ENCODE results near the gene ATXN1.

ATXN1 gene

DNA sequence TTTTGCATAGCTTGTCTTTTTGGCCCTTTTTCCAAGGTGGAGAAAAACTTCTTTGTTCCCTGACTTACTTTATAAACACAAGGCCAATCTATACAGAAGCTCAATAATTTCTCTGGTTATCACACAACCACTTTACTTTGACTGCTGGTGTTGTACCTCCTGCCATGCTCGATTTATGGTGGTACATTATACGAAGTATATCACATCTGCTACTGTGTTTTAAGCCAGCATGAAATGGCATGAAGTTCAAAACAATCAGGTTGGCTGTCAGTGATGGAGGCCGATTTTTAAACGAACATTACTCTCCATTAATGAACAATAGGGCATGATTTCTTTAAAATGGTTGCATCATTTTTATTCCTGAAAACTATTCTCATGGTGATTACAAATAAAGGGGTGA is 21.0 kb upstream of the ATXN1 start:
- DNase-seq, result no peak

DNA sequence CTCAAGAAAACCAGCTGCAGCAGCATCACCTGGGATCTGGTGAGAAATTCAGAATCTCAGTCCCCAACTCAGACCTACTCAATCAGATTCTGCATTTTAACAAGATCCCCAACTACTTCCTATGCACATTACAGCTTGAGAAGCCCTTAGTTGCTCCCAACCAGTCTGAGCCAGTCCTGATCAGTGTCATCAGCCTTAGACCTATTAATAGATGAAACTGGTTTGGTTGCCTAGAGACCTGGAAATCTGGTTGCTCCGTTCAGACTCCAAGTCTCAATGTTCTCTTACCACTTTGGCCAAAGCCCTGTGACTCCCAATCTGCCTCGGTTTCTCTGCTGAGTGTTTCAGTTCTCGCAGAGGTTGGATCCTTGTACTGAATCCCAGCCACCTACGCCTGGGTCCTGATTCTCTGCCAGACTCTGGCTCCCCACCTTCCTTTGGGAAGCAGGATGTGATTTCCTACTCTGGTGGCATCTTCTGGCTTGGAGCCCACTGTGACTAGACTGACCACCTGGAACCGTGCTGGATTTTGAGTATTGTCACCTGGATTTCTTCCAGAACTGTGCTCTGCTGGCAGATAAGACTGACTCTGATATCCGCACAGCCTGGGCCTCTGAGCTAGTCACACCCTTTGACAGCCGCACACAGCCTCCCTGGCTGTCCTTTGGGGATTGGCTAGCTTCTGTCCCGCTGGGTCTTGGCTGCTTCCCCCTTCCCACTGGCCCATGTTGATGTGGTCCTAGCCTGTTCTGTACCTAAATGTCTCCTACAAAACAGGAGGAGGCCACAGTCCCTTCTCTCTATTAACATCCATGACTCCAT is 20.3 kb upstream of the ATXN1 start:
- no peak for DNase-seq

DNA sequence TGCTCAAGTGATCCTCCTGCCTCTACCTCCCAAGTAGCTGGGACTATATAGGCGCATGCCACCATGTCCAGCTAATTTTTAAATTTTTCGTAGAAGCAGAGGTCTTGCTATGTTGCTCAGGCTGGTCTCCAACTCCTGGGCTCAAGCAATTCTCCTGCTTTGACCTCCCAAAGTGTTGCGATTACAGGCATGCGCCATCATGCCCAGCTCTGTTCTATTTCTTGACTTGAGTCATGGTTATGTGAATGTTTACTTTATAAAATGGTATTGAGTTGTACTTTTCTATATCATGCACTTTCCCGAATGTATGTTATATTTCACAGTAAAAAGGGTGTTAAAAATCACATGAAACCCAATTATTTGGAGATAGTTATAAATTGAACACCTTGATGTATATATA is 17.3 kb upstream of the ATXN1 start:
- DNase-seq, result no peak

DNA sequence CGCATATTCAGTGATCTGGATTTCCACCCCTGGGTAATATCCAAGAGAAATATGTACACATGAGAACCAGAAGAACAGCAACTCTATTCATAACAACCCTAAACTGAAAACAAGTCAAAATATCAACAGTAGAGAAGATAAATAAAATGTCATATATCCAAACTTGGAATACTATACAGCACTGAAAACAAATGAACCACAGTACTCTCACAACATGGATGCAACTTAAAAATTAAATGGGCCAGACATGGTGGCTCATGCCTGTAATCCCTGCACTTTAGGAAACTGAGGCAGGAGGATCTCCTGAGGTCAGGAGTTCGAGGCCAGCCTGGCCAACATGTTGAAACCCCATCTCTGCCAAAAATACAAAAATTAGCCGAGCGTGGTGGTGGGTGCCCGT is 16.5 kb upstream of the ATXN1 start:
- no peak for DNase-seq

DNA sequence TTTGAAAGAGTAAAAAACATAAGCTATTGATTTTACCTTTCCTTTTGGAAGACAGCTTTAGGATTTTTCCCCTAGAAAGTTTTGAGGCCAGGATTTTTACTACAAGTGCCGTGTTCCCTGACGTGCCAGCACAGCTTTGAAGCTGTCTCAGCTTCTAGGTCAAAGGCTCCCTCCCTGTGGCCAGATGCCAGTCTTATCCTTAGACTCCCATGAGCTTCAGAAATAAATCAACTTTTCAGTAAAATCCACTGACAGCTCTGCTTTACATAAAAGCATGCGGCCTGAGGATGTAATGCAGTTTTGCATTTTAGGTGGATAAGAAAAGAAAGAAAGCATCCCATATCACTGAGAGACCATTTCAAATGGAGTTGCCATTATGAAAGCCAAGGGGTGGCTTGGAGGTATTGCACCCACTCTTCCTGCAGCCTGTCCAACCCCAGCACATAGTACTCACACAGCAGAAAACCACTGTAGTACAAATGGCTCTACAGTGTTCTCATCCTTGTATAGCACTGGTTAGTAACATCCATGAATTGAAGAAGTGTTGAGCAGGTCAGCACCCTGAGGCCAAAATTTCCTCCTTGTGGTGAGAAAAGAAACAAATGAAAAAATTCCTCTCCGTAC is 15.2 kb upstream of the ATXN1 start:
- DNase-seq, result no peak

DNA sequence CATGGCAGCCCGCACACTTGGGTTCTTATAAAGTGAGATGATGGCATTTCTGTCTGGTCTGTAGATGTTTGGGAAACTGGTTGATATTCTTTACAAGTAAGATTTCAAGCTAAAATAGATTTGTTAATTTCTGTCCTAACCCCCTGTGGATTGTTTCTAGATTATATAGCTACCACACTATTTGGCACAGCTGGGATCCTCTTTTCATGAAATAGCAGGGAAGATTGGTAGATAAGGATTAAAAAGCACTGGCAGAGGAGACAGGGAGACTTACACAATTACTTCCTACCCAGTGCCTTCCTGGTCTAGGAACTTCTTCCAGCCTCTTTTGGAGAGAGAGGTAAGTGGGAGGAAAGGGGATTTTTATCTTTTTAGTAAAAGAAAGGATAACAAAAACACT is 13.2 kb upstream of the ATXN1 start:
- no peak for DNase-seq

DNA sequence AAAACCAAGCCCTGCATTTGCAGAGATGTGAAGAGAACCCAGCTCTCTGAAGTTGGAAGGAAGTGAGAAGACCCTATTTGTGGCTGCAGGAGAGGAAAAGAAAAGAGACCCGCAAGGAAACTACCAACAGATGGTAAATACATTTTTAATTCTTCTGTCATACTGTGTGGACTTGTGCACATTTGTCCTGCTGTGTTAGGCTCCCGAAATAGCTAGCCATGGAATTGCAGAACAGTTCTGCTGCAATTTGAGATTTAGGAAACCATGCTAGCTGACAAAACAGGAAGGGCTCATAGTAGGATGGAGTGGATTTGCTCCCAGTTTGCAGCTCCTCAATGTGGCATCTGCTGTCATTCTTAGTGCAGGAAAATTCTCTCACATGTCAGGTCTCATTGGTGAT is 12.1 kb upstream of the ATXN1 start:
- DNase-seq, result no peak

DNA sequence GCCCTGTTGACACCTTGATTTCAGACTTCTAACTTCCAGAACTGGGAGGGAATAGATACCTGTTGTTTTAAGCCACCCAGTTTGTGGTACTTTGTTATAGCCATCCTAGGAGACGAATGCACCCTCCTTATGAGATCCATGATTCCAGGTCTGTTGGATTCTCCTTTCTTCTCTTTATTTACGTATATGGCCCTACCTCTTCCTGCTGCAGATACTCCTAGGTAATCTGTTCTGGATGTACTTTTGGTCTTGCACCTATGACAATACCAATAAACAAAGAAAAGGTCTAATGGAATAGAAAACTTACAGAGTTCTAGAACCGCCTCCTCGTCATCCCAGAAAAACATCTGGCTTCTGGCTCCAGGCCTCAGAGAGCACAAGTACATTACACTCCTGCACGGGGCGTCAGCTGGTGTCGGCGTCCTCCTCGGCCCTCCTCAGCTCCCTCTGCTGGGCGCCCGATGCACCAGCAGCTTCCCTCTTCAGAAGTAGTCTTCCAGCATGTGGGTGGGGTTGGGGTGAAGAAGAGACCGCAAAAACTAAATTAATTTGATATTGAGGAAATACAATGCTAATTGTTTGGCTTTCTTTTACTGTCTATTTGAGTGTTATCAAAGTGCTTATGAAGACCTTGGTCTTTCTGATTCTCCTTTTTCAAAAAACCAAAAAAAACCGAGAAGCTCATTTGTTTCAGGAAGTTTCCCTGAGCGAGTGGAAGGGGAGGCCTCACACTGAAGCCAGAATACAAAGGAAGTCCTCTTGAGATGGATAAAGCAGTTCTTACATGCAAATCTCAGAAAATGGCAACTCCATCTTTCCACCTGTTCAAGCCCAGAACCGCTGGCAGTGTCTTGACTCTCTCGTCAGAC is 9.7 kb upstream of the ATXN1 start:
- DNase-seq, result peak; percentile 78

DNA sequence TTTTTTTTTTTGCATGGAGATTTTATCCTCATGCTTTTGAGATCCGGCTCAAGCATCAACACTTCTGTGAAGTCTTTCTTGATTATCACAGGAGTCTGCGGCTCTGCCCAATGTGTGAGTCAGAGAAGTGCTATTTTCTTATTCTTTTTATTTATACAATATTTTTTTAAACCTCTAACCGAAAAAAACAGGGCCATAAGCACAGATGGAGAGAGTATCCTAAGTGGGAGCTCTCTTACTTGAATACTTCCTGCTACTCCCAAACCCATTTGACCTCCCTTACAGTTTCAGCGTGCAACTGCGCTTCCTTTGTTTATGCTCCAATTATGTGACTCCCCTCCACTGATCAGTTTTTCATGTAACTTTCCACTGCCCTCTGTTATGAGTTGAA is 8.7 kb upstream of the ATXN1 start:
- DNase-seq, result no peak

DNA sequence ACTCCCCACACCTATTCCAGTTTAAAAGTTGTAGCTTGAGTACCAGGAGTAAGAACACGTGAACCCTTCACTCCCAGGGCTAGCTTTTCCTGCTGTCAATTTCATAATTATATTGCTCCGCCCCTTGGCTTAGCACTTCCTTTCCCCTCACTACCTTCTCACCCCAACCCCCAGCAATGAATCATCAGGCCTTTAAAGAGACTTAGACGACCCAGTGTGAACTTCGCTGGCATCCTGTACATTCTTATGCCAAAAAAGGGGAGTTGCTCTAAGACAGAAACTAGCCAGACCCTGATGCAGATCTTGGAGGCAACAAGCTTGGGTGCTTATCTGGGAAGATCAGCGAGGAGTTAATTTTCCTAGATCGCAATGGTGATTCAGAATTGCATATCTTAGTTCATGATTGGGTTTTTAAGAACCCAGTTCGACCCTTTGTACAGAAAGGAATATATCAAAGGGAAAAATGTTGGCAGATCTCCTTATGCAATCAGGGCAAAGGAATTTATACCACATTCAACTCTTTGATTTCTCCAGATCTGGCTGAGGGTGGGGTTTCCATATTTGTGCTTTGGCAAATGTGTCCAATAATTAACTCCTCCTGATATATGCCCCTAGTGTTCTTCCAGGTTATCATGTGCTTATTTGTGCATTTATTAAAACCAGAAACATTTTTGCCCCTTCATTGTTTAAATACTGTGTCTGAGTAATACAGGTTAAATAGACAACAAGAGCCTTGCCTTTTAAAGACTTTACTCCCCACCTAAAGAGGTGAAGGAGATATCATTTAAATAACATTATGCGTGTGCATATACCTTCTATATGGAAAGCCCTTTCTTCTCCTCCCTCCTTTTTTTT is 8.1 kb upstream of the ATXN1 start:
- peak; percentile 42 for DNase-seq

DNA sequence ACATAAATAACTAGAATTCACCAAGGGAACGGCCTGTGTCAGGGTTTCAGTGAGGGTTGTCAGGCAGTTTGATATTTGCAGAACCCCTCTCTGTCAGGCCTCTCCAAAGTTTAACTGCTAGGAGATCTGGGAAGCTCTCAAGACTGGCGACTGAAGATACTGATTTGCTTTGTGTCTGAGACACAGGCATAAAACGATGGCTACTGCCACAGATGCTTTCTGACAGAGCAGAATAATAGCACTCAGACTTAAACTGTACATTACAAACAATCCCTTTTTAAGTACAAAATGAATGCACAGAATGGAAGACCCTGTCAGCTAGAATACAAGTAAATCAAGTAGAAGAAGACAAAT is 7.2 kb upstream of the ATXN1 start:
- no peak for DNase-seq

DNA sequence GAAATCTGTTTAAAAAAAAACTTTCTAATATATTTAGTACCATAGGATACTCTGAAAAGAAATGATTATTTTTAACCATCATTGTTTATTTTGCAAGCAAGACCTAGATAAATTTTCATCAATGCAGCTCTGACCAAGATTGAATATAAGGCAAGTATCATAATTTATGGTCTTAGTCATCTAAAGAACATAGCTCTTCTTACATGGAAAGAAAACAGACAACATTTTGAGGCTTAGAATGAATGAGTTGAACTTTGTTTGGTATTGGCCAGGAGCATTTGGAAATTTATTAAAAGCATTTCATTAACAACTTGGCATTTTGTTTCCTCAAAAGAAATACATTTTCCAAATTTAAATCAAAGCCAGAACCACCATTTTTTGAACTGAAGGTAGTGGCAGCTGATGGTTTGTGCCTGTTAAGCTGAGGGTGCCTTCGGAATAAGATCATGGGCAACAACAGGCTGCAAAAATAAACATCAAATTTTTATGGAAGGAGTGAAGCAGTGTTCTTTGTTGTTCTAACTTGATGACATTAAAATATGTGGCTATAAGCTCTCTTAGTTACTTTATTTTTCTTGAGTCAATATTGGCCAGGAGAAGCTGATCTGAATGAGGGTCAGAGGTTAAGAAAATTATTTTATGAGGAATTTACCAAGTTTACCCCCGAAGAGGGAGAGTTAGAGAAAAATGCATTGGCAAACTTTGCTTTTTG is 6.7 kb upstream of the ATXN1 start:
- DNase-seq, result no peak

DNA sequence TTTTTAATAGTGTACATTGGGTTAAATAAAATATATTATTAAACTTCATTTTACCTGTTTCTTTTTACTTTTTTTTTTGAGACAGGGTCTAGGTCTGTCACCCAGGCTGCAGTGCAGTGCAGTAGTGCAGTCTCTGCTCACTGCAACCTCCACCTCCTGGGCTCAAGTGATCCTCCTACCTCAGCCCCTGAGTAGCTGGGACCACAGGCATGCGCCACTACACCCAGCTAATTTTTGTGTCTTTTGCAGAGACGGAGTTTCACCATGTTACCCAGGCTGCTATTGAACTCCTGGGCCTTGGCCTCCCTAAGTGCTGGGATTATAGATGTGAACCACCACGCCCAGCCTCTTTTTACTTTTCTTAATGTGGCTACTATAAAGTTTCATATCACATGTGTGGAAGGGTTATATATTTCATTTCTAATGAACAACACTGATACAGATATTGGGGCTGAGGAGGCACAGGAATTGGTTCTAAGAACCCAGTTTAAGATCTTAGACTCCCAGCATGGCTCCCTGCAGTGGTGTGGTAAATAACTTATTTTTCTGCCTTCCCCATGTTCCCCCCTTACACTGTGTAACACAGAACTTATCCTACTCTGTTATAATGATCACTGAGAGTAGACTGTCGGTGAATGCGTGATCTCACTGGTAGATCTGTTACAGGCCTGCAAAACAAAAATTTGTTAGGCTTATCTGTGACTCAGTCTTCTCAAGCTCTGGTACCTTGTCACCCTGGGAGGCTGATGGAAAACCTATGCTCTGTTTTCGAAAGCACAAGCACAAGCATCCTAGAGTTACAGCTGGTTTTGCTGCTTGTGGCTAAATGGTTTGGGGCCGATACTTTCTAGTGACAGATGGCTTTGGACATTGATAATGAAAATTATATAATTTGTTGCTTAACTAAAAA is 5.8 kb upstream of the ATXN1 start:
- no peak for DNase-seq

DNA sequence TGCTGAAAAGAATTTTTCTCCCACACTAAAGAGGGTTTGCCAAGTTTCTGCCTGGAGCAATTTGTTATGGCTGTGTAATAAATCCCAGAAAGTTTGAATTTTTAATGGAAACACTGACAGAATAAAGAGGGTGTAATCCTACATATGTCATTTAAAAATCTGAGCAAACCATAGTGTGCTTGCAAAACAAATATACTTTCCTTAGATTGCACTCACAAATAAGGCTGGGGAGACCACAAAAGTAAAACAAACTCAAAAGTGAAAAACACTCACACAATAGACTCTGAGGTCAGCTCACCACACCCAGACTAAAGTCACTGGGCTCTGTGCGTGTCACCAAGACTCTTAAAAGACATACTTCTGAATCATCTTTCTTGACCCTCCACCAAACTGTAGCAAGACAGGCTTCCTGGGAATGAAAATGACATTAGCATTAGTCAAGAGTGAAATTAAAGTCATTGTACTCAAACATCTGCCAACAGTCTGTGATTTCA is 4.8 kb upstream of the ATXN1 start:
- no peak for DNase-seq

DNA sequence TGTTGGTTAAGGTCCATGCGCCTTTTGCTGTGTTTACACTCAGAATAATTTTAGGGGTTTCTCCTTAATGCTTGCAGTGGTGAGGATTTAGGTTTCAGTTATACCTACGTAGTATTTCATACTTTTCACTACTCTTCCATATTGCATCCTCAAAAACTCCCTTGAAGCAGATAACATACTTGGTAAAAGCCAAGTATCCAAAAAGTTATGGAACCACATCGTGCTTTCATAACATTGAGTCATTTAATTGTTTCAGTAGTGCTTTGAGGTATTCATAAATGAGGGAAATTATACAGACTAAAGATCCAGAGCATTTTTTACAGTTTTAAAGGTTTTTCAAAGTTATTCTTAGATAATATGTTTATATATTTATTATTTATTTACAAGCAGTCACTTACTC is 4.0 kb upstream of the ATXN1 start:
- DNase-seq, result no peak

DNA sequence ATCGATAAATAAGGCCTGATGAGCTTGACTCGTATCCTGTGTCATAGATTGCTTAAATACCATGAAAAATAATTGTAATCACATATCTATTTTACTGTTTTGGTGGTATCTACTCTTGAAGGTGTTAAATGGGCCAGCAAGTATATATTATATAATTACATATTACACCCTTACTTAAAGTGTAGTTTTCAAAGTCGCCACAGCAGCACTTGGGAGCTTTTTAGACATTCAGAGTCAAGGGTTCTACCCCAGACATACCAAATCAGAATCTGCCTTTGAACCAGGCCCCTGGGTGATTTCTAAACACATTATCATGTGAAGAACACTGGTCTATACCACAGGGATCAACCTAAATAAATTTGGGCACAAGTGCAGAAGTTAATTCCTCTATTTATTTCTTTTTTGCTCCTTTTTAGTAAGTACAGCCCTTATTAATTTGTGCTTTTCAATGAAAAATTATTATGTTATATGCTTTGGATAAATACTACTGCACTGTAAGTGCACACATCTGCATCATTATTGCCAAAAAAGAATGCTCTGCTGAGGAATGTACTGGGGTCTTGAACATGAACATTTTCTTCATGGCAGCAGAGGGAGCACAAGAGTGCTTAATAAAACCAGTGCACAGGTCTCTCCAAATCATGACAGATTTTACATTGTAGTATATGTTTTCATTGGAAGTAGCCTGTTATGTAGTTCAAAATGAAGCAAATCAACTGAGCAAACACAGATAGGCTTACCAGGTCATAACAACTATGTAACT is 3.1 kb upstream of the ATXN1 start:
- no peak for DNase-seq

DNA sequence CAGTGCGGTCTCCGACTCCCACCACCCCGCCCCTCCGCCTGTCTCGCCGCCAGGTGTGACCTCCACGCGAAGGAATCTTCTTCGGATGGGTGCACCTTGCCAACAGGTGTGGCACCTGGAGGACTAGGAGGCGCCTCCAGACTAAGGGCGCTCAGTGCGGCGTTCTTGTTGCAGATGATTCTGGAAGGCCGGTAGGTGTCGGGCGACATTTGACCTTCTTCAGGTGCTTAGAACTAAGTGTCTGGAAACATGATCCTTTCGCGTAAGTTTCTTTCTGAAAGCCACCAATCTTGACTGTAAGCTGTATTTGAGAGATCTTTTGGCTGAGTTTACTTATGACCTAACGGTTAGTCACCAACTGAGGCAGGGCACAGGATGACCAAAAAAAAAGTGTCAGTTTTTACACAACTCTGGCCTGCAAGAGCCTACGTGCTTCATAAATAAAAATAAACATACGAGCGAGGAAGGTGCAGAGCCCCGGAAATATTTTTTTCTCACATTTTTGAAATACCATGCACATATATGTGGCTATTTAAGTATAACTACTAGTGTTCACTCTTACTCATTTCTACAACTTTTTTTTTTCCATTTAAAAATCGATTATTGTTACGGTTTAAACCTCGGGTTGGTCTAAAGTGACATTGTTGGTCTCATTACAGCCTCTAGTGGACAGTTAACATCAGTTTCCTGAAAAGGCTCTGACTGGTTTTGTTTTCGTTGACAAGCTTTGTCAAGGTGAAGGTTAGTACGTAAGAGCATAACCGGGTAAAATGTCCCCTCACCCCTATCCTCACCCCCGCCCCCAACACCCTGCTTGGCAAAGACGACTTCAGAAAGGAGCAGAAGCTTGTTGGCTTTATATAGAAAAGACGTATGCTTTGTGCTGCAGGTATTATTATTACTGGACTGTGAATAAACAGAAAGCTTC is 1.6 kb upstream of the ATXN1 start:
- DNase-seq, result peak; percentile 49

DNA sequence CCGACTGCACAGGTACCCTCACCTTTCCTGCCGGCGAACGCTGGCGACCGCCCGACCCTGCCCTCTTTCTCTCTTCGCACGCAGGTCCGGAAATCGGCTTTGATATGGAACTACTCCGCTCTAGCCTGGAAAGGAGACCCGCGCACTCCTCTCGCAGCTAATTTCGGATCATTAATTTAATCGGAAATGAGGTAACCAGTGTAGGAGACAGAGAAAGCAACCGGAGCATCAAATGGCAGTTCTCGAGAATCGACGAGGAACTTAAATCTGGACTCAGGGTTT is 949 bp upstream of the ATXN1 start:
- no peak for DNase-seq

Data from activated CD4-positive, CD25-positive, alpha-beta regulatory T cell treated with anti-CD3 and anti-CD28 coated beads, Interleukin-2, amount 50 U/mL, for 72 hours (primary cell).